ENCODE measurements around the gene UBE2QL1. TPM values are rescaled to one million over a fixed set of nuclear protein-coding genes. Genes with fewer than 3 reads are reported as not detected.

The UBE2QL1 gene
- total and polyA plus RNA-seq, 2 of the 8 experiments (the other 6 are each of a cell fraction or from before 2014, with no cell fraction given), result 0.43 to 0.65 TPM

- no peak overlapping the region for H3K4ac ChIP-seq (replicated peaks; ENCODE audit: insufficient read length, low read depth, low read length)
- FAIRE-seq, result no peak
- no peak for TF ChIP-seq CBX5 (IDR thresholded peaks at IDR 0.05; ENCODE audit: low read depth, low read length)
- TF ChIP-seq CTCF (IDR thresholded peaks at IDR 0.05; ENCODE audit: control extremely low read depth in 1 of 3, insufficient read depth in 1 of 3, low read depth in 1 of 3, low read length in 3 of 3), result no peak
- no peak for TF ChIP-seq TEAD4 (IDR thresholded peaks at IDR 0.05; ENCODE audit: low read depth, low read length)
- TF ChIP-seq GABPA (IDR thresholded peaks at IDR 0.05; ENCODE audit: borderline replicate concordance, insufficient read depth, low read length), result no peak
- TF ChIP-seq FOSL1 (IDR thresholded peaks at IDR 0.05; ENCODE audit: insufficient read depth, low read depth, low read length), result no peak
- no peak for TF ChIP-seq ATF3 (IDR thresholded peaks at IDR 0.05; ENCODE audit: insufficient read depth, low read depth, low read length)
- TF ChIP-seq KDM5A (IDR thresholded peaks at IDR 0.05; ENCODE audit: low read length), result no peak
- no peak for TF ChIP-seq SUZ12 (IDR thresholded peaks at IDR 0.05; ENCODE audit: low read length)
Measured at GRCh38 chr5:6439588-6440550, 8.8 kb upstream of the UBE2QL1 start.

More at GRCh38 chr5:6439588-6440550, 8.8 kb upstream of the UBE2QL1 start:
- H2AFZ ChIP-seq (ENCODE audit: low read length), result no peak overlapping the region
- H3K79me2 ChIP-seq (ENCODE audit: control insufficient read depth in 1 of 2, insufficient read depth in 2 of 2, low read length in 2 of 2), result no peaks in the 10 kb centered on the region
- H3K18ac ChIP-seq (ENCODE audit: extremely low read depth, low read length), result no peak overlapping the region
- no peak overlapping the region for H2BK15ac ChIP-seq (ENCODE audit: low read length)
- DNase-seq (ENCODE audit: low read depth in 1 of 2, low spot score in 2 of 2), result no peak
- H3K4me1 ChIP-seq (replicated peaks in 1 of 4; ENCODE audit: control insufficient read depth in 3 of 4, insufficient read depth in 4 of 4, low read length in 3 of 4), result no peaks in the 10 kb centered on the region
- no peaks in the 10 kb centered on the region for H3K79me1 ChIP-seq (ENCODE audit: low read depth, low read length)
- no peak overlapping the region for H3K56ac ChIP-seq (replicated peaks; ENCODE audit: insufficient read length, low read depth, low read length)
- no peaks in the 10 kb centered on the region for H4K20me1 ChIP-seq (replicated peaks in 1 of 2; ENCODE audit: control insufficient read depth in 1 of 2, insufficient read depth in 2 of 2, low read length in 2 of 2)
- no peak overlapping the region for H2BK5ac ChIP-seq (ENCODE audit: low read depth, low read length)
- H3K23me2 ChIP-seq (ENCODE audit: low read depth, low read length), result no peaks in the 10 kb centered on the region
- H3K4me3 ChIP-seq (ENCODE audit: extremely low read depth in 1 of 4, insufficient read depth in 2 of 4, low read depth in 3 of 4, low read length in 4 of 4), result no peak overlapping the region
- no peak overlapping the region for H4K8ac ChIP-seq (ENCODE audit: extremely low read depth, insufficient read depth, low read length)
- no peak overlapping the region for H3K27ac ChIP-seq (ENCODE audit: low read depth, low read length)
- H3K14ac ChIP-seq (ENCODE audit: insufficient read length), result no peak overlapping the region
- H3K27me3 ChIP-seq (replicated peaks in 1 of 4; ENCODE audit: control insufficient read depth in 3 of 4, extremely low read depth in 1 of 4, insufficient read depth in 3 of 4, low read length in 3 of 4), result peaks cover 0 to 3% (median 0%) of the 10 kb centered on the region in 4 experiments; a peak in 2 of 7 replicates
- H3K9ac ChIP-seq (replicated peaks in 1 of 4; ENCODE audit: extremely low read depth in 1 of 4, low read depth in 3 of 4, low read length in 3 of 4), result no peak overlapping the region
- ChIA-PET CTCF (ENCODE audit: partially characterized antibody) (interaction anchor here (0.6 kb wide), 1 partner anchor 45 kb away, joined by 3 read pairs; no protein-coding TSS in a partner anchor), POLR2A (ENCODE audit: partially characterized antibody) (interaction anchor here (0.7 kb wide), 1 partner anchor 151 kb away, joined by 3 read pairs; no protein-coding TSS in a partner anchor)
- WGBS, 2 experiments (ENCODE audit: extremely low coverage in 1 of 2, insufficient coverage in 1 of 2, insufficient read length in 1 of 2, insufficient replicate concordance in 2 of 2, low coverage in 1 of 2, low lambda C conversion rate in 2 of 2, missing lambda C conversion rate in 1 of 2), result 86% methylated on average over 5 of the region's 5 CpGs; no CpG with 5 or more reads in 1 of the 2 experiments
- no peak overlapping the region for H4K91ac ChIP-seq (replicated peaks; ENCODE audit: insufficient read length, low read length)
- no peak overlapping the region for H2AK5ac ChIP-seq (ENCODE audit: low read depth, low read length)
- H2BK12ac ChIP-seq (ENCODE audit: low read depth, low read length), result no peak overlapping the region
- 0 out of 4 replicates have a peak, but pooled peaks cover 0 to 3% of the 10 kb centered on the region in 2 experiments for H3K9me3 ChIP-seq (ENCODE audit: insufficient read depth in 2 of 2, low read depth in 1 of 2, low read length in 1 of 2)
- no peak overlapping the region for H3K4me2 ChIP-seq (ENCODE audit: insufficient read depth in 1 of 2, low read depth in 2 of 2, low read length in 2 of 2)
- H3K36me3 ChIP-seq (ENCODE audit: control insufficient read depth in 2 of 4, insufficient read depth in 4 of 4, low read length in 3 of 4), result no peaks in the 10 kb centered on the region
- no peak overlapping the region for H3K23ac ChIP-seq (ENCODE audit: insufficient read length)
- no peak overlapping the region for H2BK20ac ChIP-seq (ENCODE audit: low read length)
- H2BK120ac ChIP-seq (replicated peaks; ENCODE audit: low read depth, low read length), result no peak overlapping the region
- no peak overlapping the region for H4K5ac ChIP-seq (ENCODE audit: insufficient read length, low read depth, low read length)

All from H1 (cell line).